Hepatocyte (in vitro differentiated cells): ENCODE results near the gene MICU1. TPM values are rescaled to one million over a fixed set of nuclear protein-coding genes. Genes with fewer than 3 reads are reported as not detected.

Experiments used
- DNase-seq: peaks from one replicate; pipeline ENCODE4 v3.0.0-alpha.2; 2016; ENCODE audit warnings: low spot score
- H2AFZ ChIP-seq: fragments of 200-600 bp; sonication (generic); 2 replicates; pipeline ENCODE4 v1.6.0; 2016; ENCODE audit warnings: antibody characterized with exemption, mild to moderate bottlenecking
- H3K27ac ChIP-seq: fragments of 200-600 bp; sonication (generic); 2 replicates; pipeline ENCODE4 v1.5.1; 2016; ENCODE audit warnings: mild to moderate bottlenecking
- H3K27me3 ChIP-seq: fragments of 200-600 bp; sonication (generic); 2 replicates; pipeline ENCODE4 v1.6.1; 2016
- H3K36me3 ChIP-seq: fragments of 200-600 bp; sonication (generic); replicated peaks from 2 replicates; pipeline ENCODE4 v1.5.1; 2016; ENCODE audit warnings: low read depth; ENCODE audit not compliant: insufficient read depth
- H3K4me1 ChIP-seq: fragments of 200-600 bp; sonication (generic); 2 replicates; pipeline ENCODE4 v1.5.1; 2016; ENCODE audit warnings: mild to moderate bottlenecking, moderate library complexity; ENCODE audit not compliant: insufficient read depth
- H3K4me2 ChIP-seq: fragments of 200-600 bp; sonication (generic); 2 replicates; pipeline ENCODE4 v1.6.0; 2016
- H3K4me3 ChIP-seq: fragments of 200-600 bp; sonication (generic); 2 replicates; pipeline ENCODE4 v1.5.1; 2016; ENCODE audit warnings: mild to moderate bottlenecking
- H3K79me2 ChIP-seq: fragments of 200-600 bp; sonication (generic); 2 replicates; pipeline ENCODE4 v1.6.0; 2017; ENCODE audit warnings: mild to moderate bottlenecking
- H3K9me2 ChIP-seq: fragments of 200-600 bp; sonication (generic); replicated peaks from 2 replicates; pipeline ENCODE4 v1.6.0; 2017; ENCODE audit warnings: mild to moderate bottlenecking; ENCODE audit not compliant: insufficient read depth
- H3K9me3 ChIP-seq: fragments of 200-600 bp; sonication (generic); 2 replicates; pipeline ENCODE4 v1.5.1; 2016; ENCODE audit warnings: low read depth, mild to moderate bottlenecking
- H4K20me1 ChIP-seq: fragments of 200-600 bp; sonication (generic); 2 replicates; pipeline ENCODE4 v1.6.0; 2016; ENCODE audit warnings: mild to moderate bottlenecking; ENCODE audit not compliant: insufficient read depth, poor library complexity, severe bottlenecking
- CTCF ChIP-seq: fragments of 200-600 bp; sonication (generic); IDR thresholded peaks from 2 replicates; pipeline ENCODE4 v1.5.1; 2016; ENCODE audit warnings: antibody characterized with exemption, mild to moderate bottlenecking; ENCODE audit not compliant: poor library complexity
- EZH2 ChIP-seq: fragments of 200-600 bp; sonication (generic); IDR thresholded peaks from 2 replicates; pipeline ENCODE4 v1.6.1; 2016; ENCODE audit warnings: antibody characterized with exemption, mild to moderate bottlenecking, borderline replicate concordance
- EZH2phosphoT487 ChIP-seq: fragments of 200-600 bp; sonication (generic); IDR thresholded peaks from one replicate; pipeline ENCODE4 v1.6.1; 2018; ENCODE audit warnings: antibody characterized with exemption, mild to moderate bottlenecking, low read depth, moderate library complexity; ENCODE audit not compliant: unreplicated experiment, severe bottlenecking
- WGBS: methylation state at CpG from one replicate; pipeline ENCODE4 v1.1.6; 2016; ENCODE audit warnings: low lambda C conversion rate; ENCODE audit errors: missing lambda C conversion rate; 5-methylcytosine and 5-hydroxymethylcytosine counted together
- polyA plus RNA-seq: library from polyadenylated mRNA; unstranded; fragments of >200 nt; fragmentation: Nextera tagmentation; extraction: Ambion mirVana; gene quantifications from 2 replicates; pipeline ENCODE4 v1.2.1, GENCODE V29; 2016
- total RNA-seq: library from RNA; depleted of rRNA; stranded (reverse); fragments of >200 nt; gene quantifications from 2 replicates; pipeline ENCODE4 v1.2.3, GENCODE V29; 2014

Gene MICU1
- total and polyA plus RNA-seq, 2 experiments from 2014 or later, result 34.0 to 60.1 TPM

DNA sequence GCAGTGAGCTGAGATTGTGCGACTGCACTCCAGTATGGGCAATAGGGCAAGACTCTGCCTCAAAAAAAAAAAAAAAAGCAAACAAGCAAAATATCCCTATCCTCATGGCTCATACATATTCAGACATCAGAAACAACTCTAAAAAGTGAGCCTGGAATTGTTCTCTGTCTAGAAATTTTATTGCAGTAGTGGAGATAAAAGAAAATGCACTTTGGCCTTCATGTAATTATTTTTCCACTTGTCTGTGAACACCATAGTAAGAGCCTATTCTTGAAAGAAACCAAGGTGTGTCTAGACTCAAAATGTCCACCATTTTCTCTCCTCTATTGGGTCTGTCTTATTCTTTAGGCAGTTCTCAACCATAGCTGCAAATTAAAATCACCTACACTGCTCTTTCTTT is 35.6 kb upstream of the MICU1 start:
- TF ChIP-seq CTCF (no peak), EZH2phosphoT487 (no peak), EZH2 (no peak)
- WGBS, result 91% methylated on average over 1 of the region's 1 CpG
- Histone ChIP-seq H3K4me2 (no peak overlapping the region), H3K9me3 (no peaks in the 10 kb centered on the region), H3K4me3 (no peak overlapping the region), H2AFZ (no peak overlapping the region), H3K79me2 (no peaks in the 10 kb centered on the region), H3K27me3 (no peaks in the 10 kb centered on the region), H3K27ac (peak overlapping the region; percentile 78), H4K20me1 (no peaks in the 10 kb centered on the region), H3K4me1 (no peaks in the 10 kb centered on the region), H3K36me3 (no peaks in the 10 kb centered on the region), H3K9me2 (no peaks in the 10 kb centered on the region)
- DNase-seq, result peak; percentile 27

GRCh38 chr10:72660220-72660619 is 34.3 kb upstream of the MICU1 start:
- H3K79me2 ChIP-seq, result no peaks in the 10 kb centered on the region
- H3K27ac ChIP-seq, result no peak overlapping the region

DNA sequence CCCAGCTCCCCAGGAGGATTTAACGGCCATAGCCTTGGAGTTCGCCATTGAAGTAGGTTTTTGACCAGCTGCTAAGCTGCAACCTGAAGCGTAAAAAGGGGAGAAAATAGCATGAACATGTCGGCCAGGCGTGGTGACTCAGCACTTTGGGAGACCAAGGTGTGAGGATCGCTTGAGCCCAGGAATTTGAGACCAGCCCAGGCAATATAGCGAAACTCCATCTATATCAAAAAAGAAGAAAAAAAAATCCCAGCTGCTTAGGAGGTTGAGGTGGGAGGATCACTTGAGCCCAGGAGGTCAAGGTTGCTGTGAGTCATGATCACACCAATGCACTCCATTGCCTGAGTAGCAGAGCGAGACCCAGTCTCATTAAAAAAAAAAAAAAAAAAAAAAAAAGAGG is 33.8 kb upstream of the MICU1 start:
- H3K9me3 ChIP-seq, result no peaks in the 10 kb centered on the region
- no peak overlapping the region for H3K27ac ChIP-seq
- H3K4me3 ChIP-seq, result no peak overlapping the region
- TF ChIP-seq CTCF (no peak), EZH2phosphoT487 (no peak), EZH2 (no peak)
- no peaks in the 10 kb centered on the region for H4K20me1 ChIP-seq
- H3K4me2 ChIP-seq, result no peak overlapping the region
- 94% methylated on average over 8 of the region's 8 CpGs for WGBS
- no peaks in the 10 kb centered on the region for H3K36me3 ChIP-seq
- H3K9me2 ChIP-seq, result no peaks in the 10 kb centered on the region
- H3K79me2 ChIP-seq, result no peaks in the 10 kb centered on the region
- H2AFZ ChIP-seq, result no peak overlapping the region
- no peaks in the 10 kb centered on the region for H3K27me3 ChIP-seq
- no peak for DNase-seq
- no peaks in the 10 kb centered on the region for H3K4me1 ChIP-seq

More at GRCh38 chr10:72660220-72660619, 34.3 kb upstream of the MICU1 start:
- H3K9me3 ChIP-seq, result no peaks in the 10 kb centered on the region
- H3K9me2 ChIP-seq, result no peaks in the 10 kb centered on the region
- H3K27me3 ChIP-seq, result no peaks in the 10 kb centered on the region
- no peaks in the 10 kb centered on the region for H4K20me1 ChIP-seq
- no peak for DNase-seq
- no peak overlapping the region for H3K4me3 ChIP-seq
- no peak overlapping the region for H3K4me2 ChIP-seq
- H2AFZ ChIP-seq, result no peak overlapping the region
- H3K36me3 ChIP-seq, result no peaks in the 10 kb centered on the region
- TF ChIP-seq EZH2phosphoT487, result no peak
- TF ChIP-seq CTCF, result no peak
- TF ChIP-seq EZH2, result no peak
- no peaks in the 10 kb centered on the region for H3K4me1 ChIP-seq

- TF ChIP-seq EZH2 (no peak), CTCF (no peak), EZH2phosphoT487 (no peak)
- no peak overlapping the region for H3K4me2 ChIP-seq
- 64% methylated on average over 5 of the region's 5 CpGs for WGBS
- no peaks in the 10 kb centered on the region for H3K79me2 ChIP-seq
- no peak overlapping the region for H3K27ac ChIP-seq
- no peaks in the 10 kb centered on the region for H3K4me1 ChIP-seq
- H3K27me3 ChIP-seq, result no peaks in the 10 kb centered on the region
- H4K20me1 ChIP-seq, result no peaks in the 10 kb centered on the region
- no peaks in the 10 kb centered on the region for H3K9me2 ChIP-seq
- no peaks in the 10 kb centered on the region for H3K9me3 ChIP-seq
- no peak overlapping the region for H2AFZ ChIP-seq
- H3K4me3 ChIP-seq, result no peak overlapping the region
- no peak for DNase-seq
- no peaks in the 10 kb centered on the region for H3K36me3 ChIP-seq
These were observed 33.0 kb upstream of the MICU1 start for GRCh38 chr10:72658696-72659400.
